GM21717 (cell line): ENCODE results near the gene DHX57.
"Not testable (repeated sequence)": the region's sequence is repeated elsewhere in the genome, so short reads cannot be mapped to it uniquely, and the experiment has no call there.

Experiments used
- ATAC-seq: cut with Tn5 transposase; IDR thresholded peaks from one replicate; pipeline ENCODE4 v1.9.1; 2021; ENCODE audit warnings: mild to moderate bottlenecking, moderate library complexity; ENCODE audit not compliant: unreplicated experiment

The DHX57 gene

GRCh38 chr2:38806015-38806732 lies 69.6 kb downstream of the DHX57 start:
- no peak for ATAC-seq

- no peak for ATAC-seq
Measured at GRCh38 chr2:38797953-38798352, 77.8 kb downstream of the DHX57 start.

GRCh38 chr2:38797250-38797676 lies 78.5 kb downstream of the DHX57 start:
- no peak for ATAC-seq

- not testable (repeated sequence) for ATAC-seq
Measured at GRCh38 chr2:38795016-38795415, 80.7 kb downstream of the DHX57 start.

GRCh38 chr2:38794235-38794946 lies 81.3 kb downstream of the DHX57 start:
- no peak for ATAC-seq

DNA sequence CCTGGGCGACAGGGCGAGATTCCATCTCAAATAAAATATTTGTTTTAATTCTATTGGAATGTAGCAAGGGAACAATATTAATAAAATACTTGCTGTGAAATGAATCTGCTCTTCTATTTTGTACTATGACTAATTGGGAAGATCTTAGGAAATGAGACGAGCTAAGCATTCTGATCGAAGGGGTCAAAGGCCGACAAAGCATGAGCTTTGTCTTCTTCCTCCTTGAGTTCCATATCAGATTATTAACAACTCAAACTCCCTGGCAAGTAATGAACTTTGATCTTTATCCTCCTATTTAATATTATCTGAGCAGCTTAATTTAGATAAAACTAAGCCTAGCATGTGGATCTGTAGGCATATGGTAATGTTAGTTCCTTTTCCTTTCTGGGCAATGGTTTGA lies 82.2 kb downstream of the DHX57 start:
- no peak for ATAC-seq

GRCh38 chr2:38792751-38793150 lies 83.0 kb downstream of the DHX57 start:
- no peak for ATAC-seq

DNA sequence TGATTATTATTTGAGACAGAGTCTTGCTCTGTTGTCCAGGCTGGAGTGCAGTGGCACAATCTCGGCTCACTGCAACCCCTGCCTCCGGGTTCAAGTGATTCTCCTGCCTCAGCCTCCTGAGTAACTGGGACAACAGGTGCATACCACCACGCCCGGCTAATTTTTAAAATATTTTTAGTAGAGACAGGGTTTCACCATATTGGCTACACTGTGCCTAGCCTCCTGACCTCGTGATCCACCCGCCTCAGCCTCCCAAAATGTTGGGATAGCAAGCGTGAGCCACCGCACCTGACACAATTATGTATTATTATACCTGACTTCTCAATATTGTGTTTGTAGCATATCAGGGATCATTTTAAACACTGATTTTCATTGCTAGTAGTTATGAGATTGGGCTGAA lies 83.4 kb downstream of the DHX57 start:
- not testable (repeated sequence) for ATAC-seq

DNA sequence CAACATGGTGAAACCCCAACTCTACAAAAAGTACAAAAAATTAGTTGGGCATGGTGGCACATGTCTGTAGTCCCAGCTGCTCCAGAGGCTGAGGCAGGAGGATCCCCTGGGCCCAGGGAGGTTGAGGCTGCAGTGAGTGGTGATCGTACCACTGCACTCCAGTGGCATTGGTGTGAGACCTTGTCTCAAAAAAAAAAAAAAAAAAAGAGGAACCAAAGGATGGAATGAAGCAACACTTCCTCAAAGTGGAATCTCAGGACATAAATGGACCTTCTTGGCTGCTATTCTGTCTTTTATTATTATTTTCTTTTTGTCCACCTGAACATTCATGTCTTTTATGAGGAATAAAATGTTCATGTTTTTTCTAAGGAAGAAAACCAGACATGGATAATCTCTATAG lies 84.0 kb downstream of the DHX57 start:
- ATAC-seq = no peak

- ATAC-seq = no peak
Measured at GRCh38 chr2:38789691-38790090, 86.0 kb downstream of the DHX57 start.

- no peak for ATAC-seq
Measured at GRCh38 chr2:38788306-38788705, 87.4 kb downstream of the DHX57 start.

- ATAC-seq = no peak
Measured at GRCh38 chr2:38783586-38783985, 92.1 kb downstream of the DHX57 start.

DNA sequence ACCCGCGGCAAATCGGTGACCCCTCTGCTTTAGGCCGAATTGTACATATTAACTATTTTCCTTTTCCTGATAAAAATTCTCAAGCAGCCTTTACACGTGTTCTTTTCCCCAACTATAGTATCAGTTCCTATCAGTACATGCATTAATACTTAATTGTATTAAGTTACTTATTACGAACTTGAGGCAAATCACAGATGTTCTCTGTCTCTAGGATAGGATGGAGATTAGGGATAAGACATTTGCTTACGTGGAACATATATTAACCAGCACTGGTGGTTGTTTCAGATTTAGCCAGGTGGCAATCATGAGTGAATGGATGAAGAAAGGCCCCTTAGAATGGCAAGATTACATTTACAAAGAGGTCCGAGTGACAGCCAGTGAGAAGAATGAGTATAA lies 97.0 kb downstream of the DHX57 start:
- no peak for ATAC-seq

DNA sequence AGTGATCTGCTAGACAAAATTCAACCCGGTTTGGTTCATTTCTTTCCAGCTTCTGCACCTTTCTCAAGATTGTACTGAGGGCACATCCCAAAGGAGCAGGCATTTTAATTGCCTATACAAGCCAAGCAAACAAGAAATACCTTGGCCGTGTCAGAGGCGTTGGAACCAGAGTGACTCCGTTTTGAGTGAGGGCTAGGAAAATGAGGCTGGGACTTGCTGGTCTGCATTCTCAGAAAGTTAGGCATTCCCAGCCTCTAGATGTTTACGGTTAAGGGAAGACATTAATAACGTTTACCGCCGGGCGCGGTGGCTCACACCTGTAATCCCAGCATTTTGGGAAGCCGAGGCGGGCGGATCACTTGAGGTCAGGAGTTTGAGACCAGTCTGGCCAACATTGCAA lies 99.2 kb downstream of the DHX57 start:
- no peak for ATAC-seq

DNA sequence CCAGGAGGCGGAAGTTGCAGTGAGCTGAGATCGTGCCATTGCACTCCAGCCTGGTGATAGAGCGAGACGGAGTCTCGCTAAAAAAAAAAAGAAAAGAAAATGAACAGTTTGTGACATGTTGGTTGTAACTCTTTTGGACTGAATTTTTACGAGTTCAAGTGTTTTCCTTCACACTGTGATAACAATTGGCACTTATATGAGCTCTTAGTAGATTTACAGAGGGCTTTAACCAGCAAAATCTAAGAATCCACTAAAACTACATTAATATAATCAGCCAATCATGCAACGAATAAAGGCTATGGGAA lies 99.9 kb downstream of the DHX57 start:
- no peak for ATAC-seq

DNA sequence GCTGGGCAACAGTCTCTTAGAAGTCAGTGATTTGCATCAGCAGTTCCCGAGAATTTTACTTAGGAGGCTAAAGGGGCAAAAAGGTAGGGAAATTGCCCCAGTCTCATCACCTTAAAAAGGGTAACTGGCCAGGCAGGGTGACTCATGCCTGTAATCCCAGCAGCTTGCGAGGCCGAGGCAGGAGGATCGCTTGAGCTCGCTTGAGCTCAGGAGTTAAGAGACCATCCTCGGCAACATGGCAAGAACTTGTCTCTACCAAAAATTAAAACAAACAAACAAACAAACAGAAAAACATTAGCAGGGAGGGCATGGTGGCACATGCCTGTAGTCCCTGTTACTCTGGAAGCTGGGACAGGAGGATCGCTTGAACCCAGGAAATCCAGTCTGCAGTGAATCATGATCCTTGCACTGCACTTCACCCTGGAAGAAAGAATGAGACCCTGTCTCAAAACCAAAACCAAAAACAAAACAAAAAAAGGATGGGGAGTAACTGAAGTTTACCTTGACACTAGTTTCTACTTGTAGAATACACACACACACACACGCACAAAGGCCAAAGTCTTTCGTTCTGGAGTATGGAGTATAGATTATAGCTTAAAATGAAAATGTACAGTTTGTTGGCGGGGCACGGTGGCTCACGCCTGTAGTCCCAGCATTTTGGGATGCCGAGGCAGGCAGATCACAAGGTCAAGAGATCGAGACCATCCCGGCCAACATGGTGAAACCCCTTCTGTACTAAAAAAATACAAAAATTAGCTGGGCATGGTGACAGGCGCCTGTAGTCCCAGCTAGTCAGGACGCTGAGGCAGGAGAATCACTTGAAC lies 100.4 kb downstream of the DHX57 start:
- no peak for ATAC-seq

DNA sequence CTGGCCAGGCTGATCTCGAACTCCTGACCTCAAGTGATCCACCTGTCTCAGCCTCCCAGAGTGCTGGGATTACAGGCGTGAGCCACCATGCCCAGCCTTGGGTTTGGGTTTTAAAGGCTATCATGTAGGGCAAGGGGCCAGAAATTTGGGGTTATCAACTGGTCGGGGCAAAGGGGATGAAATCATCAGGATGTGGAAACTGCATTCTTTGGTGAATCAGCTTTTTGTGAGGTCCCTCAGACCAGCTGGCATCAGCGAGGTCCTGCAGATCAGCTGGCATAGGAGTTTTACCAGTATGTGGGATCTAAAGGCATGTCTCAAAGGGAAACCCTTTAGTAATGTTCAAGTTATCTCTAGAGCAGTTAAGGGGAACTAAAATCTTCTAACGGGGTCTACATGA lies 104.1 kb downstream of the DHX57 start:
- no peak for ATAC-seq

DNA sequence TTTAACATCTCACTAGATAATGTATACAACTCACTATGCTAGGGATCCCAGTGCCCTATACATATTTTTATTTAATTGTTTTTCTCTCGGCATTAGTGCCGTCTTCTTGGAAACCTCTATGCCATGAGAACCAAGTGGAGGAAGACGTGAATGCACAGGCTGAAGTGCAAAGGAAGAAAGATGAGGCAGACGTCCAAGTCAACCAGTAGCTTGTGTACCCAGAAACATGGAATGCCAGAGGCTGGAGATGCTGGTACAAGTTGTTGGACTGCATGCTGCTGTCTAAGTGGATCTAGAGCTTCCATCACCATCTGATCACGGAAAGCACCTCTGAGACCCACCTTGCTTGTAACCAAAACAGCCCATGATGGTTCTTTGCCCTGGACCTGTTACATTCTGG lies 110.2 kb downstream of the DHX57 start:
- ATAC-seq = no peak

- no peak for ATAC-seq
Measured at GRCh38 chr2:38765149-38765548, 110.6 kb downstream of the DHX57 start.

- no peak for ATAC-seq
Measured at GRCh38 chr2:38763728-38764127, 112.0 kb downstream of the DHX57 start.

DNA sequence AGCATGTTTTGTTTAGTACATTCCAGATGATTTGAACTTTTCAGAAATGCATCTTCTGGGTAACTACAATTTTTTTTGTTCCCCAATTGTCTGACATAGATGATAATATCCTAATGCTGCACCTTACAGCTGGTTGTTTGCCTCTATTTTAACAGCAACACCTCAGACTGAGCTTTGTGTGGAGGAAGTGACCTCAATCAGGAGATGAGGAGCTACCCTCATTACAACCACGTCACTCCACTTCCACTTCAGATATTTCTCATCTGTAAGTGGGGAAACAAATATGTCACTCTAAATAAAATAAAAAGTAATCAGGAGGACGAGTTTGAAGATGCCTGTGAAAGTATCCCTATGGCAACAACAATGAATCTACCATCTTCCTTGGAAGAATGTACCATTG lies 112.5 kb downstream of the DHX57 start:
- ATAC-seq = no peak

GRCh38 chr2:38755891-38756290 lies 119.8 kb downstream of the DHX57 start:
- not testable (repeated sequence) for ATAC-seq
